Fibroblast of villous mesenchyme (primary cell): Measurements from ENCODE around the gene PAX5. TPM values are rescaled to one million over a fixed set of nuclear protein-coding genes. Genes with fewer than 3 reads are reported as not detected.

ENCODE experiments used
- DNase-seq: peaks from one replicate; pipeline ENCODE4 v3.0.0-alpha.2; 2010; ENCODE audit warnings: low read depth
- H3K4me3 ChIP-seq: 2 replicates; pipeline ENCODE4 v1.5.1; 2011; ENCODE audit warnings: low read depth, mild to moderate bottlenecking, low read length
- total RNA-seq: library from RNA; depleted of rRNA; stranded (reverse); fragments of >200 nt; gene quantifications from 2 replicates; pipeline ENCODE4 v1.2.3, GENCODE V29; 2012
- TF ChIP-seq, protein P1 (sequence below): IDR thresholded peaks from 2 replicates; pipeline ENCODE4 v1.5.1; 2012; ENCODE audit warnings: low read depth, mild to moderate bottlenecking, low read length; ENCODE audit not compliant: insufficient read depth

Gene PAX5
- total RNA-seq, 1 donor, result not detected

DNA sequence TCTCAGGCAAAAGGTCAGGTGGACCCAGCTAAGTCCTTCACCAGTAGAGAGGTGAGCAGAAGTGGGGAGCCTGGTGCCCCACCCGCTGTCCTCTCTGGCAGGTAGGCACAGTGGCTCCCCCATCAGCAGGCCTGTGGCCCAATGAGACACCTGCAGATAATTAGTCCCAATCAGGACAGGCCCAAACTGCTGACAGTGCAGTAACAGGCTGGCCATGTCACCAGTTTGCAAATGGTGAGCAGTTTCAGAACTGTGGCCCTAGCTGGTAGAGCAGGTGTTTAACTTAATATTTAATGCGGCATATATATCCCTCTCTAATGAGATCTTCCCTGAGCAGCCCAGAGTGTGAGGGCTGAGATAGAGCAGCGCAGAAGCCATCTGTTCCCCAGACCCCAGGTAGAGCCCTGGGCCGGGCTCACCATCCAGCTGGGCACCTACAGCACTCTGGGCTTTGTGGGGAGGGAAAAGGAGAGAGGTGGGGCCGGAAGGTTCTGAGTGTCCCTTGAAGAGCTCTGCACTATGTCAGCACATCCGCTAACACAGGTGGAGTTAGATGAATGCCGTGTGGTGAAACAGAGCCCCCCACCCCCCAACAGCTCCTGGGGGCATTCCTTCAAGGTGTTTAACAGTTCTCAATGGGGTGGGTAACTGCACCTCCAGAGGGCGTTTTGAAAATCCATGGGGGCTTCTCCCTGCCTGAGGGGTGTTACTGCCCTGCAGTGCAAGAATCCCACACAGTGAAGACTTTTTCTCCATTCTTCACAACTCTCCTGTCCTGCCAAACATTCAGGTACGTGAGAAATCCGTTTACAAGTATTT lies 120.5 kb downstream of the PAX5 start:
- H3K4me3 ChIP-seq, result no peak overlapping the region
- no peak for DNase-seq
- TF ChIP-seq, protein P1, sequence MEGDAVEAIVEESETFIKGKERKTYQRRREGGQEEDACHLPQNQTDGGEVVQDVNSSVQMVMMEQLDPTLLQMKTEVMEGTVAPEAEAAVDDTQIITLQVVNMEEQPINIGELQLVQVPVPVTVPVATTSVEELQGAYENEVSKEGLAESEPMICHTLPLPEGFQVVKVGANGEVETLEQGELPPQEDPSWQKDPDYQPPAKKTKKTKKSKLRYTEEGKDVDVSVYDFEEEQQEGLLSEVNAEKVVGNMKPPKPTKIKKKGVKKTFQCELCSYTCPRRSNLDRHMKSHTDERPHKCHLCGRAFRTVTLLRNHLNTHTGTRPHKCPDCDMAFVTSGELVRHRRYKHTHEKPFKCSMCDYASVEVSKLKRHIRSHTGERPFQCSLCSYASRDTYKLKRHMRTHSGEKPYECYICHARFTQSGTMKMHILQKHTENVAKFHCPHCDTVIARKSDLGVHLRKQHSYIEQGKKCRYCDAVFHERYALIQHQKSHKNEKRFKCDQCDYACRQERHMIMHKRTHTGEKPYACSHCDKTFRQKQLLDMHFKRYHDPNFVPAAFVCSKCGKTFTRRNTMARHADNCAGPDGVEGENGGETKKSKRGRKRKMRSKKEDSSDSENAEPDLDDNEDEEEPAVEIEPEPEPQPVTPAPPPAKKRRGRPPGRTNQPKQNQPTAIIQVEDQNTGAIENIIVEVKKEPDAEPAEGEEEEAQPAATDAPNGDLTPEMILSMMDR, result peak; percentile 9

DNA sequence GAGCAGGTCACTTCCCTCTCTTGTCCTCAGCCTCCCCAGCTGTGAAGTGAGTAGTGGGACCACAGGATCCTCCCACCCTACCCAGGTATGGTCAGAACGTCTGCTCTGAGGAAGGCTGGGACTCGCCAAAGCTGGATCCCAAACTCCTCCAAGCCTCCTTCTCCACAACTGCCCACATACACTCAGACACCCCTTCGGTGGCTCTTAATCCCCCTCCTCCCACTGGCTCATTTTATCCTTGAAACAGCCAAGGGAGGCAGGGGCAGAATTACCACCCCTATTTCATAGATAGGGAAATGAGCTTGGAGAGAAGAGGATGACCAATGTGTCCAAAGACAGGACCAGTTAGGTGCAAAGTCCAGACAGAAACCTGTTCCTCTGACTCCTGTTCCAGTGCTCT lies 121.4 kb downstream of the PAX5 start:
- DNase-seq, result no peak
- no peak overlapping the region for H3K4me3 ChIP-seq
- TF ChIP-seq, protein P1, result no peak

DNA sequence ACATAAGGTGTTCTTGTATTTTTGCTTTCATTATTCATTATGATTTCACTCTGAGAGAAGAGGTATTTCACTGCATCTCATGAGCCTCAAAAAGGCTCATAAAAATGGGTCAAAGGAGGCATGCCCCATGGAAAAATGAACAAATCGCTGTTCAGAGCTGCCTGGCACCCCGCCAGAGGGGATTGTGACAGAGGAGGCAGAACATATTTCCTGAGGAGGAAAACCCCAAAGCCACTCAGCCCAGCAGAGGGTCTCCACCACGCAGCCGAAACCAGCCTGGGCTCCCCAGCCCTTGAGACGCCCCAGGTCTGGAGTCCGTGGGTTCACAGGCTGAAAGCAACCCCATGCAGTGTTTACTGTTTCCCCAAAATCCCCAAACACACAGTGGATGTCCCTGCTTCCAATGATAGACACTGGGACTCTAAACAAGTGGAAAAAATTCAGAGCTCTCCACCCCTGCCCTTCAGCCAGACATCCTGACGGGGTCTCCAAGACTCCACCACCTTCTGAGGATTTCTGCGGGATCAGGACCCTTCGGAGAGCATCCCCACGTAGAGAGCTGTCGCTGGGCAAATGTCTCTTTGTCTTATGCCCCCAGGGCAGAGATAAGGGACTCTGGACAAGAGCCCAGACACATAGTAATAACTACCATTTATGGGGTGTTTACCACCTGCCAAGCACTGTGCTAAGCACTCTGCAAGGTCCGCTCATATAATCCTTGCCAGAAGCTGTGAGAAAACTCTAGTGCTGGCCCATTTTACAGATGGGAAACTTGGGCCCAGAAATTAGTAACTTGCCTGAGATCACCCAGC lies 122.3 kb downstream of the PAX5 start:
- no peak for DNase-seq
- no peak overlapping the region for H3K4me3 ChIP-seq
- TF ChIP-seq, protein P1, result no peak

DNA sequence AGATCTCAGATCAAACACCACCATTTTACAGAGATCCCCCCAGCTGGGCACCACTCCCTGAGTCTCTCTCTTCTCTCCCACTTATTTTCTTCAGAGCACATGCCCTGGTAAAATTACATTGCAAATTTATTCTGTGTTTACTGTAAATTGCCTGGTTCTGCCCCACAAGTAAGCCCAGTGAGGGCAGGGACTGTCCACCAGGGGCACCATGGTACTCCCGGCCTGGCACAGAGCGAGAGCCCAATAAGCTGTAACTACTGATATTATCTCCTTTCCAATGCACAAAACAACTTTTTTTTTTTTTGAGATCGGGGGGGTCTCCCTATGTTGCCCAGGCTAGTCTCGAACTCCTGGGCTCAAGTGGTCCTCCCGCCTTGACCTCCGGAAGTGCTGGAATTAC lies 123.0 kb downstream of the PAX5 start:
- TF ChIP-seq, protein P1, result no peak
- no peak overlapping the region for H3K4me3 ChIP-seq
- no peak for DNase-seq

DNA sequence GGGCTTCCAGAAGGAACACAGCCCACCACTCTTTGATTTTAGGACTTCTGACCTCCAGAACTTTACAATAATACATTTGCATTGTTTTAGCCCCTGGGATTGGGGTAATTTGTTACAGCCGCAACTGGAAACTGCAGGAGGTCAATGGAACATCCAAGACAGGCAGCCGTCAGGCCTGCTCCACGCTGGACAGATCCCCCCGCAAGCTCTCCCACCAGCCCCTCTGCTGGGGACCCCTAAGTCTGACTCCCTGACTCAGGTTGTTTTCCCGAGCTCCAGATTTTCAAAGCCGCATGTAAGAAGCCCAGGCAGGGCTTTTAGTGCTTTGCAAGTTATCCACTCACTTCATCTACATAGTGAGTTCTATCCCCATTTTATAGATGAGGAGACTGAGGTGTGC lies 127.6 kb downstream of the PAX5 start:
- TF ChIP-seq, protein P1, result no peak
- DNase-seq, result no peak
- H3K4me3 ChIP-seq, result no peak overlapping the region

DNA sequence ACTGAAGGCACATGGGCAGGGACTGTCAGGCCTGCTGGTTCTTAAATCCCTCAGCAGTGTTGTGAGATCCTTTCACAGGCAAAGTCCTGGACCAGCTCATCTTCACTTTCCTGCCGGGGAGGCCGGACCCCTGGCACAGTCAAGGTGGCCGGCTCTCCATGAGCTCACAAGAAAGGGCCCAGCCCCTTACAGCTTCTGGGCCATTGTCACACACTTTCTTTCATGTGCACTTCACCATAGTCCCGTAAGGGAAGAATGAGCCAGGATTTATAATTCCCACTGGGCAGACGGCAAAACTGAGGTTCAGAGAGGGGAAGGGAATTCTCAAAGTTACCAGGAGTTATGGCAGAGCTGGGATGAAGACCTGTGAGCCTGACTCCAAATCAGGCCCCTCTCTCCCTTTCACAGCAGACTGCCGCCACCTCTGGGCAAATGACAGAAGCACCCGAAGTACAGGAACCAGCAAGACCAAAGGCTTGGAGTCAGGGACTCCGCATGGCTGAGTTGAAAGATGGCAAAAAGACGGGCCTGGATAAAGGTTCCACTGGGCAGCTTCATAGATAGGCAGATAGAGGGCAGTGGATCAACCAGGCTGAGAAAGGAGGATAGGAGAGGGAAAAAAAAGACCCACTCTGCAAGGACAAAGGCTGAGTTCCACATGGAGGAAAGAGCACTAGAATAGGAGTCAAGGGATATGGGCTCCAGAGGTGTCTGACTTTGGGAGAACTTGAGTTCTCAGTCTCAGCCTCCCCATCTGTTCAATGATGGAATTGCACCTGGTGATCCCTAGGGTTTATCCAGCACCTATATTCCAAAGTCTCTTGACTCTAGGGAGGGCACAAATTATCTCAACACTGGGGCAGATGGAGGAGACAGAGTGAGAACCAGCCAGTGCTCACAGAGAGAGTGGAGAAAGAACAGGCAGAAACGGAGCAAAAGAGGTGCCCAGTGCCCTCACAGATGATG lies 128.7 kb downstream of the PAX5 start:
- no peak for DNase-seq
- H3K4me3 ChIP-seq, result no peak overlapping the region
- TF ChIP-seq, protein P1, result no peak
